GM23248 (cell line): ENCODE data around the gene RAB3IL1.

Source experiments
- EZH2 ChIP-seq: fragments of 200-600 bp; sonication (generic); IDR thresholded peaks from 2 replicates; pipeline ENCODE4 v1.6.1; 2018; ENCODE audit warnings: antibody characterized with exemption, mild to moderate bottlenecking; ENCODE audit not compliant: insufficient read depth, poor library complexity, severe bottlenecking
- EZH2phosphoT487 ChIP-seq: fragments of 200-600 bp; sonication (generic); IDR thresholded peaks from 2 replicates; pipeline ENCODE4 v1.6.1; 2018; ENCODE audit warnings: antibody characterized with exemption, moderate library complexity, mild to moderate bottlenecking, low read depth; ENCODE audit not compliant: insufficient read depth

GRCh38 chr11:61863548-61864081 lies 53.8 kb downstream of the RAB3IL1 start:
- TF ChIP-seq EZH2phosphoT487 (no peak), EZH2 (no peak)
